Epithelial cell of proximal tubule (primary cell): ENCODE data around the gene AQP12B. TPM values are rescaled to one million over a fixed set of nuclear protein-coding genes. Genes with fewer than 3 reads are reported as not detected.
"Not testable (repeated sequence)": the region's sequence is repeated elsewhere in the genome, so short reads cannot be mapped to it uniquely, and the experiment has no call there.

Source experiments
- DNase-seq: peaks from one replicate; pipeline ENCODE4 v3.0.0-alpha.2; 2011; ENCODE audit warnings: low read depth
- H3K4me3 ChIP-seq: 2 replicates; pipeline ENCODE4 v1.5.1; 2011; ENCODE audit warnings: low read depth, mild to moderate bottlenecking, low read length
- CTCF ChIP-seq: conservative IDR thresholded peaks from 2 replicates; pipeline ENCODE4 v1.5.1; 2012; ENCODE audit warnings: low read depth, mild to moderate bottlenecking, low read length
- total RNA-seq: library from RNA; depleted of rRNA; stranded (reverse); fragments of >200 nt; gene quantifications from 2 replicates; pipeline ENCODE4 v1.2.3, GENCODE V29; 2015

The AQP12B gene
- total RNA-seq, 1 donor from 2014 or later: not detected

GRCh38 chr2:240703417-240704341 is 21.0 kb upstream of the AQP12B start:
- no peak for TF ChIP-seq CTCF
- H3K4me3 ChIP-seq: no peak overlapping the region
- DNase-seq: no peak

GRCh38 chr2:240702640-240703011 is 19.9 kb upstream of the AQP12B start:
- no peak for TF ChIP-seq CTCF
- no peak overlapping the region for H3K4me3 ChIP-seq
- DNase-seq: no peak

- no peak for DNase-seq
- TF ChIP-seq CTCF: no peak
- no peak overlapping the region for H3K4me3 ChIP-seq
These were observed 19.3 kb upstream of the AQP12B start for GRCh38 chr2:240701736-240702639.

- no peak overlapping the region for H3K4me3 ChIP-seq
- TF ChIP-seq CTCF: no peak
- DNase-seq: no peak
These were observed 18.5 kb upstream of the AQP12B start for GRCh38 chr2:240701091-240701735.

GRCh38 chr2:240700616-240701015 is 17.9 kb upstream of the AQP12B start:
- H3K4me3 ChIP-seq, DNase-seq: not testable (repeated sequence)

- H3K4me3 ChIP-seq, DNase-seq: not testable (repeated sequence)
These were observed 17.1 kb upstream of the AQP12B start for GRCh38 chr2:240699835-240700234.

- not testable (repeated sequence) for DNase-seq, H3K4me3 ChIP-seq
These were observed 16.3 kb upstream of the AQP12B start for GRCh38 chr2:240698852-240699561.

- not testable (repeated sequence) for DNase-seq, H3K4me3 ChIP-seq
These were observed 13.8 kb upstream of the AQP12B start for GRCh38 chr2:240696469-240696868.

GRCh38 chr2:240695593-240695992 is 12.9 kb upstream of the AQP12B start:
- DNase-seq, H3K4me3 ChIP-seq: not testable (repeated sequence)

GRCh38 chr2:240694304-240694703 is 11.6 kb upstream of the AQP12B start:
- H3K4me3 ChIP-seq, DNase-seq: not testable (repeated sequence)

GRCh38 chr2:240692583-240693561 is 10.2 kb upstream of the AQP12B start:
- H3K4me3 ChIP-seq, DNase-seq: not testable (repeated sequence)
